B cell (primary cell): ENCODE results near the gene RBMXL3. TPM values are rescaled to one million over a fixed set of nuclear protein-coding genes. Genes with fewer than 3 reads are reported as not detected.

ENCODE experiments used
- ATAC-seq: fragments of 200-7000 bp; cut with Tn5 transposase; one replicate; pipeline ENCODE4 v1.10.0; 2021; ENCODE audit warnings: low read depth, mild to moderate bottlenecking, moderate number of reproducible peaks, moderate library complexity
- CTCF ChIA-PET: fragments of 350-600 bp; sonication (Branson Sonifier 250); formaldehyde crosslinking; loops from one replicate; lab custom pipeline; 2021; ENCODE audit warnings: antibody characterized with exemption, inconsistent platforms; lab: Charles Lee
- POLR2A ChIA-PET: fragments of 350-600 bp; sonication (Branson Sonifier 250); formaldehyde crosslinking; loops from one replicate; lab custom pipeline; 2021; ENCODE audit warnings: antibody characterized with exemption; lab: Charles Lee
- DNase-seq: peaks from one replicate; pipeline ENCODE4 v3.0.0; 2013
- H2AFZ ChIP-seq: 2 replicates; pipeline ENCODE4 v1.6.1; 2012; ENCODE audit warnings: mild to moderate bottlenecking, low read depth, low read length; ENCODE audit not compliant: insufficient read depth, poor library complexity, severe bottlenecking
- H3K27ac ChIP-seq, 2 donors: 1 replicate in 1 of 2; 2 replicates in 1 of 2; pipeline ENCODE4 v1.5.1; 2012 to 2013; ENCODE audit warnings: low read length in 2 of 2, mild to moderate bottlenecking in 2 of 2, moderate library complexity in 1 of 2
- H3K27me3 ChIP-seq, 4 experiments: fragments of 200-600 bp in 1 of 4; sonication (generic) in 1 of 4; replicated peaks in 1 of 4; 1 replicate in 2 of 4; 2 replicates in 2 of 4; pipeline versions ENCODE4 v1.6.1 to v1.7.0; 2013 to 2016; ENCODE audit warnings: low read length in 3 of 4, mild to moderate bottlenecking in 2 of 4, mixed read lengths in 1 of 4, moderate library complexity in 1 of 4; ENCODE audit not compliant: insufficient read depth in 4 of 4, control insufficient read depth in 3 of 4; ENCODE audit errors: control extremely low read depth in 1 of 4
- H3K36me3 ChIP-seq, 2 experiments: replicated peaks in 1 of 2; 1 replicate in 1 of 2; 2 replicates in 1 of 2; pipeline versions ENCODE4 v1.6.1 to v1.7.1; 2013; ENCODE audit warnings: low read length in 1 of 2; ENCODE audit not compliant: insufficient read depth in 2 of 2, control insufficient read depth in 1 of 2; ENCODE audit errors: control extremely low read depth in 1 of 2, extremely low read depth in 1 of 2
- H3K4me1 ChIP-seq, 2 donors: fragments of 200-600 bp in 1 of 2; sonication (generic) in 1 of 2; 1 replicate in 1 of 2; 2 replicates in 1 of 2; pipeline versions ENCODE4 v1.5.1 to v1.6.1; 2013 to 2017; ENCODE audit warnings: low read length in 2 of 2; ENCODE audit not compliant: control insufficient read depth in 2 of 2, insufficient read depth in 2 of 2
- H3K4me2 ChIP-seq: replicated peaks from 2 replicates; pipeline ENCODE3; 2012; ENCODE audit warnings: mild to moderate bottlenecking, low read depth, low read length; ENCODE audit not compliant: poor library complexity, severe bottlenecking
- H3K4me3 ChIP-seq, 5 experiments: fragments of 200-600 bp in 1 of 5; sonication (generic) in 1 of 5; 1 replicate in 3 of 5; 2 replicates in 2 of 5; pipeline versions ENCODE4 v1.5.1 to v1.7.0; 2011 to 2016; ENCODE audit warnings: low read length in 4 of 5, mild to moderate bottlenecking in 4 of 5, low read depth in 2 of 5, control low read depth in 1 of 5, moderate library complexity in 1 of 5; ENCODE audit not compliant: insufficient read depth in 1 of 5; ENCODE audit errors: control extremely low read depth in 1 of 5, extremely low read depth in 1 of 5
- H3K79me2 ChIP-seq: fragments of 200-600 bp; sonication (generic); one replicate; pipeline ENCODE4 v1.6.0; 2016; ENCODE audit warnings: low read length; ENCODE audit not compliant: control insufficient read depth, insufficient read depth
- H3K9ac ChIP-seq: fragments of 200-600 bp; sonication (generic); 2 replicates; pipeline ENCODE4 v1.6.1; 2017; ENCODE audit warnings: mild to moderate bottlenecking, low read length, moderate library complexity
- H3K9me3 ChIP-seq, 3 donors: one replicate each; pipeline versions ENCODE4 v1.6.1 to v1.7.1; 2013; ENCODE audit warnings: low read length in 2 of 3; ENCODE audit not compliant: control insufficient read depth in 2 of 3, insufficient read depth in 1 of 3; ENCODE audit errors: control extremely low read depth in 1 of 3
- H4K20me1 ChIP-seq: 2 replicates; pipeline ENCODE4 v1.6.0; 2012; ENCODE audit warnings: mild to moderate bottlenecking, low read length; ENCODE audit not compliant: insufficient read depth, control insufficient read depth, poor library complexity, severe bottlenecking
- H3K27ac Mint-ChIP-seq: one replicate; pipeline ENCODE4 v1.8.0; 2021; ENCODE audit warnings: mixed read lengths
- H3K27me3 Mint-ChIP-seq: one replicate; pipeline ENCODE4 v1.8.0; 2021; ENCODE audit warnings: mixed read lengths
- H3K4me1 Mint-ChIP-seq: one replicate; pipeline ENCODE4 v1.8.0; 2021; ENCODE audit warnings: mixed read lengths
- H3K4me3 Mint-ChIP-seq: one replicate; pipeline ENCODE4 v1.8.0; 2021; ENCODE audit warnings: mixed read lengths
- H3K9me3 Mint-ChIP-seq: one replicate; pipeline ENCODE4 v1.8.0; 2022; ENCODE audit warnings: mixed read lengths; ENCODE audit not compliant: insufficient read depth
- CTCF ChIP-seq: fragments of 200-600 bp; IDR thresholded peaks from one replicate; pipeline ENCODE4 v1.8.0; 2022; ENCODE audit warnings: antibody characterized with exemption, mild to moderate bottlenecking
- EZH2 ChIP-seq: IDR thresholded peaks from 2 replicates; pipeline ENCODE4 v1.6.1; 2012; ENCODE audit warnings: borderline replicate concordance, low read depth, mild to moderate bottlenecking, moderate library complexity, low read length; ENCODE audit not compliant: insufficient read depth, poor library complexity, severe bottlenecking
- WGBS: methylation state at CpG from one replicate; pipeline ENCODE4 v1.1.5; 2013; ENCODE audit warnings: missing lambda C conversion rate; ENCODE audit not compliant: insufficient coverage; 5-methylcytosine and 5-hydroxymethylcytosine counted together
- intact Hi-C: fragments of 100-400 bp; cut with micrococcal nuclease; formaldehyde crosslinking; loops from one replicate; pipeline ENCODE4 v1.10.0; 2022
- polyA plus RNA-seq: library from polyadenylated mRNA; depleted of rRNA; stranded (reverse); fragments of >200 nt; gene quantifications from 2 replicates; pipeline ENCODE4 v1.2.3, GENCODE V29; 2012
- total RNA-seq, 2 donors: library from RNA; stranded (reverse); fragments of 120-200 nt in 1 of 2; gene quantifications; 1 replicate in 1 of 2; 2 replicates in 1 of 2; pipeline versions ENCODE4 v1.2.3 to v1.2.4, GENCODE V29; 2013 to 2022

The RBMXL3 gene
- total and polyA plus RNA-seq, 2 donors (not counting 1 experiment from before 2014, with no cell fraction given): not detected

DNA sequence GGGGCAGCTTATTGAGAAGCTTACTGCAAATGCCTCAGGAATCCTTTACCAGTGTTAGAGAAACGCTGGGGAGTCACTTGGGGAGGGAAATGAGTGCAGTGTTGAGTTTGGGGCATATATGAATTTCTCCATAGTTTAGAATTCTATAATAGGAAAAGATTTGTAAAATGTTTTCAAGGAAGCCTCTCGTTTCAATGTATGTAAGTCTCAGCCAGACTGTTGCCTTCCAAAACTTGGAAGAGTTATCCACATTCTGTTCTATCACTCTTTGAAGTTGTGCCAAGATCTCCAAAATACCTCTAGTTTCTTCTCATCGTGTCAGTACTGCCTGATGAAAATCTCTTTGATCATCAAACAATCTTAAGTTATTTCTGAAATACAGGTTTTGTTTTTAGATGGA lies 45.3 kb downstream of the RBMXL3 start:
- Mint-ChIP-seq H3K4me3 (no peak overlapping the region), H3K27me3 (peaks cover 15% of the 10 kb centered on the region), H3K27ac (no peak overlapping the region), H3K9me3 (no peaks in the 10 kb centered on the region), H3K4me1 (peaks cover 4% of the 10 kb centered on the region)
- no peak overlapping the region for H2AFZ ChIP-seq
- WGBS: no CpG with 5 or more reads among the region's 3 CpGs
- H3K4me1 ChIP-seq: no peaks in the 10 kb centered on the region
- no peaks in the 10 kb centered on the region for H3K36me3 ChIP-seq
- ChIA-PET CTCF (no interaction called here), POLR2A (no interaction called here)
- H3K4me2 ChIP-seq: no peak overlapping the region
- no peak overlapping the region for H3K27ac ChIP-seq
- ATAC-seq (no peak), DNase-seq (no peak)
- H3K9ac ChIP-seq: no peak overlapping the region
- H4K20me1 ChIP-seq: no peaks in the 10 kb centered on the region
- intact Hi-C loops: no loop called here
- TF ChIP-seq EZH2 (no peak), CTCF (no peak)
- no peaks in the 10 kb centered on the region for H3K79me2 ChIP-seq
- H3K9me3 ChIP-seq: no peaks in the 10 kb centered on the region
- peaks cover 0 to 3% (median 1%) of the 10 kb centered on the region in 4 experiments for H3K27me3 ChIP-seq
- H3K4me3 ChIP-seq: no peak overlapping the region

GRCh38 chrX:115236560-115236959 lies 47.4 kb downstream of the RBMXL3 start:
- H3K9ac ChIP-seq: no peak overlapping the region
- no peaks in the 10 kb centered on the region for H3K4me1 ChIP-seq
- CTCF ChIA-PET: no interaction called here
- H3K9me3 ChIP-seq: no peaks in the 10 kb centered on the region
- Mint-ChIP-seq H3K4me1 (peaks cover 4% of the 10 kb centered on the region), H3K9me3 (no peaks in the 10 kb centered on the region), H3K27ac (no peak overlapping the region), H3K4me3 (no peak overlapping the region), H3K27me3 (peaks cover 15% of the 10 kb centered on the region)
- no peaks in the 10 kb centered on the region for H3K36me3 ChIP-seq
- H2AFZ ChIP-seq: no peak overlapping the region
- no peak for ATAC-seq
- H4K20me1 ChIP-seq: no peaks in the 10 kb centered on the region
- no peak overlapping the region for H3K27ac ChIP-seq
- H3K27me3 ChIP-seq: peaks cover 0 to 3% (median 1%) of the 10 kb centered on the region in 4 experiments
- no peaks in the 10 kb centered on the region for H3K79me2 ChIP-seq
- H3K4me3 ChIP-seq: no peak overlapping the region
- no peak for DNase-seq
- H3K4me2 ChIP-seq: no peak overlapping the region
- intact Hi-C loops: no loop called here
- TF ChIP-seq CTCF (no peak), EZH2 (no peak)
- POLR2A ChIA-PET: no interaction called here
